Limb (tissue), 2 donors: ENCODE measurements around the gene LDB2.

ENCODE experiments used
- DNase-seq, 2 donors: peaks; one replicate each; pipeline ENCODE4 v3.0.0-alpha.2; 2016; ENCODE audit errors: extremely low spot score in 2 of 2

LDB2 gene

DNA sequence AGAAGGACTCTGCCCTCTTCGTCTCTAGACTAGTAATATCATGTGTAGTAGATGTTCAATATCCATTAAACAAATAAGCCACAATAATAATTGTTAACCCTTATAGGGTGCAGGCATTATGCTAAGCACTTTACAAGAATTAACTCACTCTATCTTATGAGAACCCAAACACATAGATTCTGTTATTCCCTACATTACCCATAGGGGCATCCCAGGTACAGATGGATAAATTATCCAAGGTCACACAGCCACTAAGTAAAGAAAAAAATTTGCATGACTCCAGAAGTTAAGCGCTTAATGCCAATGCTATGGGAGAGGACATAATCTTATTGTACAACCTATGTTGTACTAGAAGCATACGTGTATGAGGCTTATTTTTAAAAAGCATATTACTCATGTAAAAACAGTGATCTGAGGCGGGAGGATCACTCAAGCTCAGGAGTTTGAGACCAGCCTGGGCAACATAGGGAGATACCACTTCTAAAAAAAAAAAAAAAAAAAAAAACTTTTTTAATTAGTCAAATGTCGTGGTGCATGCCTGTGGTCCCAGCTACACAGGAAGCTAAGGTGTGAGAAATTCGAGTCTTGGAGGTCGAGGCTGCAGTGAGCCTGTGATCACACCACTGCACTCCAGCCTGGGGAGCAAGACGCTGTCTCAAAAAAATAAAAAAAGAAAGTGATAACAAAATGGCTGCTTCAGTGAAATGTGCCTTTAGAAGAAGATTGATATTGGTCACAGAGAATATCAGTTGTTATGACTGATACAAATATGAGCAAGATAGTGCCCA, 13.6 kb downstream of the LDB2 start:
- DNase-seq, result no peak

DNA sequence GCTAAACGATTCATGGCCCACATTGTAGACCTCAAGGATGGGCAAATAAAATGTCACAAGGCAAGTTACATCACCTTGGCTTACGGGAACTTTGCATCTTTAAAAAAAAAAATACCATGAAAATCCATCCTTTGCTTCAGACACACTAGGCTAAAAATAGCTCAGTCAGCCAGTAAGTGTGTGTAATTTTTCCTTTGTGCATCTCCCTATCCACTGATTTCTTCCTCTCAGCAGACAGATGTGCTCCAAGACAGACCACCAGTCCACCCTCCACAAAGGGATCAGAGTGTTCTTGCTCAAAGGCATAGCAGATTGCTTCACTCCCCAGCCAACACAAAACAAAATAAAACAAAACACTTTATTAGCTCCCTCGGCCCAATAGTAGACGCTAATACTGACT, 14.6 kb downstream of the LDB2 start:
- no peak for DNase-seq

DNA sequence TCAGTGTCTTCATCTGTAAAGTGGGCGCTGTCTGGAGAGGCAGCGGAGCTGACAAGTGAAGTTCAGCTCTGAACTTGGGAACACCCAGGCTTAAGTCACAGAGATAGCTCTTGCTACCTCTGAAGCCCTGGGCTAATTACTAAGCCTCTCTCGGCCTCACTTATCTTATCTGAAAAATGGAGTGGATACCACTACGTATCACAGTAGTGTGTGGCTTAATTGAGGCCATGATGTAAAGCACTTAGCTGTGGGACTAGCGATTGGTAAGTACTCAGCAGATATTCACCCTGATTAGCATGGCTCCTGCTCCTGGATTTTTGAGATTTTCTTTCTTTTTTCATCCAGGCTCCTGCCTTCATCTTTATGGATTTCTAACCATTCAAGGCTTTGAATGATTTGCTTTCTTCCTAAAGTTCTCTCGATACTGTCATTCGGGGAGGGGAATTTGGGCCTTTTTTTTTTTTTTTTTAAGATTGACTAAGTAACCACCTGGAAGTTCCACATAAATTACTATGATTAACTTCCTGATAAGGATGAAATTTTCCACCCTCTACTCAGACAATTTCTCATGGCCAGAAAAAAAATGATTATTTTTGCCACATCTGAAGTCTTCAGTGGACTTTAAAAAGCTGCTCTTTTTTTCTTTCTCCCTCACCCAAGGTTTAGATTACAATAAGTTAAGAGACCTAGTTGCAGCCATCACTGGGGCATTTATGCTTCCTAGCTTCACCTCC, 17.1 kb downstream of the LDB2 start:
- DNase-seq, result no peak

DNA sequence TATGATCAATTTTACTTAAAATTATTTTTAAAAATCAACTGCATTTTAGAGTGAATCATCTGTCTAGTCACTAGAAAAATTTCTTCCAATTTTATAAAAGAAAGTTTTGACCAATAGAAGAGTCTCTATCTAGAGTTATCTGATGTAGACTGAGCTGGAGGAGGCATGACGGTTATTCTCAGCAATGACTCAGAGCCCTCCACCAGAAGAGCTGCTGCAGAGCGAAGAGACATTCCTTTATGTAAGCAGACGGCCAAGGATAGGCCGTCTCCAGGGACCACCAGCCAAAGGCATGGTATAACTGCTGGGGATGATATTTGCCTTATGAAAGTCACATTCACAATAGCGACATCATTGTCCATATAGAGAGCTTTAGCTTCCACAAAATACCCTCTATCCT, 23.0 kb downstream of the LDB2 start:
- no peak for DNase-seq

DNA sequence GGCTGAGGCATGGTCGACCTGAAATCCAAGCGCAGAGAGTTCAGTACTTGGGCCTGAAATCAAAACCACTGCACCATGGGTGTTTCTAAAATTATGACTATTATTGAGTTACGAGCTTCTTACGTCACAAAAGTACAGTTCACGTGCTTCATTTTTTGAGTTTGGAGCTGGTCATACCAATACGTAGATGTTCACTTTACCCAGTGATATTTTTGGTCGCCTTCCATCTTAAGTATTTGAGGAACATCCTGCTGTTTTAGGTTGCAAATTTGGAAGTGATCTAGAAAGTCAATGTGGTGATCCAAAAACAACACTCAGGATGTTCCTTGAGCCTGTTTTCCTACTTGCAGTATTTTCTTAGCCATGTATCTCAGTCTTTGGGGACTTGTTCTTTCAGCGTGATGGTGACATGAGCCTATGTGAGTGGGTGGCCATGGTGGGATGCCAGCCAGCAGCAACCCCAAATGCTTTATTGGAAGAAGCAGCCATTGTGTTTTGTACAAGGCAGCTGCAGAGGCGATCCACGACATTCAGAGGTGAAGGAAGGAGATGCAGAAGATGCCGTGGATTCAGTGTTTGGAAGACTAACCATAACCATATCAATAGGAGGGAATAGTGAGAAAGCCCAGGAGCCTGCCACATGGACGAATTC, 28.7 kb downstream of the LDB2 start:
- DNase-seq, result no peak

DNA sequence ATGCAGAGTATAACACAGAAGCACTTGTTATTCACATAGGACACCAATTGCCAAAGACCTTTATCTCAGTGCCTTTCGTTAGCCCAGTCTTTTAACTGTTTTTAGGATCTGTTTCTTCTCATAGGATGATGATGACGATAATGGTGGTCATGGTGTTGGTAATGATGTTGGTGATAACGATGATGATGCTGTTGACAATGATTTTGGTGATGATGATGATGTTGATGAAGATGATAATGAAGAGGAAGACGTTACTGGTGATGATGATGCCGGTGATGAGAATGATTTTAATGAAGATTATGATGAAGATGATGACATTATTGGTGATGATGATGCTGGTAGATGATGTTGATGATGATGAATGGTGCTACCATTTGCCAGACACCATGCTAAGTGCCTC, 29.8 kb downstream of the LDB2 start:
- no peak for DNase-seq

DNA sequence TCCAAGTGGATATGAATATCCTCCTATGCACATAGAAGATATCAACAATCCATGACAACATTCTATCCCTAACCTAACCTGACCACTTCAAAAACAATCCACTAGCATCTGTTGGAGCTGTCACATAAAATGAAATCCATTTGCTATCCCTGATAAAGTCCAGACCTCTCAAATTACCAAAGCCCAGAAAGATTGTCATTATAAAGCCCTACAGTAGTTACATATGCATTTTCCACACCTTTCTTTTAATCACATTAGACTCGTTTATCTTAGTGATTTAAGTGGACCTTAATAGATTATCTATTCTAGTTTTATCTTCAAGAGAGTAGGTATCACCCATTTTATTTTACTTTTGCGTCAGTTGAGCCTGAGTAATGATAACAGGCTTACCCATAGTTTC, 30.6 kb downstream of the LDB2 start:
- DNase-seq, result no peak

DNA sequence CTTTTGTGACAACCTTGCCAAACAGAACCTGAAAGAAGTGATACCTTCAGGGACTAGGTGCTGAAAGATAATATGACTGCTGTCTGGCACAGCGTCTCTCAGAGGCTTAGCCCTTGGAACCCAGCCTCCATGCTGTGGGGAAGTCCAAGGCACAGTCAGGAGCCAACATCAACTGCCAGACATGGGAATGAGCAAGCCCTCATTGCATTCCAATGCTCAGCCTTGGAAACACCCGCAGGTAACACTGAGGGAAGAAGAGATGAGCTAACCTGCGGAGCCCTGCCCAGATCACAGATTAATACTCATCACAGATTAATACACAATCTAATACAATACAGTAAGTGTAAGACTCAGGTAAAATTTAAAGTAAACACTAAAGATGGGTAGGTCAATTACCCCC, 31.5 kb downstream of the LDB2 start:
- DNase-seq, result no peak

DNA sequence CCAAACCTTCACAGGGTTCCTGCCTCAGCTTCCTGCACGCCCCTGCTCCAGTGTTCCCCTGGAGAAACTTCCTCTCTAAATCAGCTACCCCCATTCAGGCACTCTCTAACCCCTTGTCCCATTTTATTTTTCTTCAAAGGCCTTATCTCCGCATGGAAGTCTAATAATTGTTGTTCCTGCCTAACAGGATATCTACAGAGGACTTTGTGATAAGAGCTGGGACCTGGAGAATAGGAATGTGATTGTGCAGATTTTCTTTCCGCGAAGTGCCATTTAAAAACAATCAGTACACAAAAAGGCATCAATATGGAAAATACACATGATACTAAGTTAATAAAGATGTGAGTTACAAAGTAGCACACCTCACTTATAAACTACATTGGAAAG, 32.6 kb downstream of the LDB2 start:
- no peak for DNase-seq

DNA sequence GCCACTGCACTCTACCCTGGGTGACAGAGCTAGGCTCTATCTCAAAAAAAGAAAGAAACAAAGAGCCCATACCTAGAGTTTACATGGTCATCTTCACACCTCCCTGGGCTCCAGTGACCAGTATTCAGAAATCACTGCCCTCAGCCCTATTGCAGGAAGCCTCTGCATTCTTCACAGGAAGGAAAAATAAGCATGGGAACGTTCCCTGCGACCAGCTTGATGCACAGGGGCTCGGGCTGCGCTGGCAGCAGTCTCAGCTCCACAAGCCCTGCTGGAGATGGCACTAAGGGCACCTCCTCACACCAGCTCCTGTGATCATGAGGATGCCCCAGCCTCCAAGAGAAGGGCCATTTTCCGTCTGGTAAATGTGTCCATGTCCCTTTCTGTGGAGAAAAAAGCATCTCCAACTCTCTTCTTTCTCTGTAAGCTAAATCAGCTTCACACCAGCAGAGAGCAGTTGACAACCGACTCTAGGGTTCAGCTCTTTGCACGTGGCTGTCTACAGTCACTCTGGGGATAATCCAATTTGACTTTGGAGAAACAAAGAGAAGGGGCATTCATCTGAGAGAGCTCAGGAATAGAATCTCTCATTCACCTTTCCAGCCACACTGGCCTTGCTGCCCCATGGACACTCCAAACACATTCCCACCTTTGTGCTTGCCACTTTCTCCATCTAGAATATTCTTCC, 33.1 kb downstream of the LDB2 start:
- no peak for DNase-seq

DNA sequence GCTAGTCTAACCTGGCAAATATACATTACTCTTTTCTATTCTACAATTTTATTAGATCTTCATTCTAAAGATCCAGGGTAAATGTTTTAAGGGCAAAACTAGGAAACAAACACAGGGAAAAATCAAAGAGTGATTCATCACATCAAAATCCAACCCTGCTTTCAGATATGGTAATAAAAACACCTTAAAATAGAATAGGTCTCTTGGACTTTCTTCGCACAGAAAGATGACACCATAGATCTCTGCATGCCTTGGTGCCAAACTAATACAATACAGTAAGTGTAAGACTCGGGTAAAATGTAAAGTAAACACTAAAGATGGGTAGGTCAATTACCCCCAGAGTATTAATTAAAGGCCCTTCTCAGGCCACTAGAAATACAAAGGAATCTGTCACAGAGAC, 34.2 kb downstream of the LDB2 start:
- DNase-seq, result no peak

DNA sequence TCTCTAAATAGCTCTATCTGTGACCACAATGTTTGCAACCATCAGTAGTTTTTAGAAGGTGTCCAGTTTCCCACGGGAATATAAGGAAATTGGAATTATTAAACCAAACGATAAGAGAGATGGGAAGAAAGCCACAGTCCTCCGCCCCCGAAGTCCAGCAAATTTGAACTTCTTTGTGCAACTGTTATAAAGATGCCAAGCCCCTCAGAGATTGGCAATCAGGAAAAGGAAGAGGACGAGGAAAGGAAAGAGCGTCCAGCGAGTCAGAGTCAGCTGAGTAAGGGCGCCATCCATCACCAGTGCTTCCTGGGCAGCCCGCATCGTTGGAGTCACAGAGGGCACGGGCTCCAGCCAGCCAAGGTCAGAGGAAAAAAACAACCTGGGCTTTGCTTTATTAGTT, 35.7 kb downstream of the LDB2 start:
- no peak for DNase-seq

DNA sequence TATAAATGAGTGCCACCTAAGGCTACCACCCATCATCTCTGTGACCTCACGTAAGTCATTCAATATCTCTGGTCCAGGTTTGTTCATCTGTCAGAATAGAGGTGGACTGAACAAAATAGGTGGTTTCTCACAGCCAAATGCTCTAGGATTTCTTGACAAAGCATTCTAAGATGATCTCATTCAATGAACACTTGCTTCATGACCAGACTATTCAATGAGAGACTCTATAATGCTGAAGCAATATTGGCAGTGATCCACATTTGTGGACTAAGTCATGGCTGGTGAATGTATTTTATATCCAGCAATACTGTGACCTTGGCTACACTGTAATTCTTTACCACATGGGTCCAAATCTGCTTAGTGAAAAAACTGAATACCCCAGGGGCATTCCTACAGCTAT, 37.9 kb downstream of the LDB2 start:
- DNase-seq, result peak in 1 of 2 donors; percentile 41

DNA sequence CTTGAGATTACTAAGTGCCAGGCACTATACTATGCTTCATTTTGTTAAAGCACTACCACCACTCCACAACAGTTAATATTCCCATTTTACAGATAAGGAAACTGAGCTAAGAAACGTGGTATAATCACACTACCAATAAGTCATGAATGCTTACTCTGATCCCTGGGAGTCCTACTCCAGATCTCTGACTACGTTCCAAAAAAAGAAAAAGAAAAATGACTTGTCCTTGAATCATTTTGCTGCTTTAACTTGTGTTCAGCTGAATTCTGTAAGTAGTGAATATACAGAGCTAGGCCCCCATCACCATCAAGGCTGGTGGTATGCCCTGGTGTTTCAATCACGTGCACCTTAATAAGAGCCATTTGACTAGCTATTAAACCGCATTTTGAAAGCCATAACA, 39.4 kb downstream of the LDB2 start:
- no peak for DNase-seq

DNA sequence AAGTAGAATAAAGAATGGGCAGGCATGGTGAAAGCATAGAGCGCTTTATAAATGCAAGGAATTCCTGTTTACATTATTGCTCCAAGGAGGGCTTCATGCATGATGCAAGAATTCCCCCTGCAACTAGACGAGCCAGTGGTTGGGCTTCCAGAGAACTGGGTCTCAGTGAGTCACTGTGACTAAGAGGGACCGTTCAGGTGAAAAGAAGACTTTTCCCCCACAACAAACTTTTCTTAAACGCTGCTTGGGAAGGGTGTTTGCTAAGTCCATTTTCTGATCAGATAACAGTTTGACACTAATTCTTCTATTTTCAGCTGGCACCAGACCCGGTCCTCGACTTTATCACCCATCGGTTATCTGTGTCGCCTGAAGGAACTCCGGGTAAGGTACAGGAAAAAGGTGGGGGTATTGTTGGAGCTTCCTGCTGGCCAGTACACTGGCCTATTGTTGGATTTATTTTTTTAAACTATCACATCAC, 40.1 kb downstream of the LDB2 start:
- DNase-seq, result no peak

DNA sequence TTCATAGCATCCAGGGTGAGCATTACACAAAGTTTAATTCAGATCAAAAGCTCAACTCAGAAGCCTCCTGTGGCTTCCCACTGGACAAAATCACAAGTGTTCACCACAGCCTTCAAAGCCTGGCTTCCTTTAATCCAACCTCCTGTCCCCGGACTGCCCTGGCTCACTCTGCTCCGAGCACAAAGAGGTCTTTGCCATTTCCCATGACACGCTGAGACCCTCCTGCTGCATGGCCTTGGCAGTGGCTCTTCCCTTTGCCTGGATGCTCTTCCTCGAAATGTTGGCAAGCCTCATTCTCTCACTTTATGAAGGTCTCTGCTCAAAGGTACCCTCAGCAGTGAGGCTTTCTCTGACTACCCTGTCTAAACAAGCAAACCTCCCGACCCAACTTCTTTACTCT, 41.0 kb downstream of the LDB2 start:
- no peak for DNase-seq

DNA sequence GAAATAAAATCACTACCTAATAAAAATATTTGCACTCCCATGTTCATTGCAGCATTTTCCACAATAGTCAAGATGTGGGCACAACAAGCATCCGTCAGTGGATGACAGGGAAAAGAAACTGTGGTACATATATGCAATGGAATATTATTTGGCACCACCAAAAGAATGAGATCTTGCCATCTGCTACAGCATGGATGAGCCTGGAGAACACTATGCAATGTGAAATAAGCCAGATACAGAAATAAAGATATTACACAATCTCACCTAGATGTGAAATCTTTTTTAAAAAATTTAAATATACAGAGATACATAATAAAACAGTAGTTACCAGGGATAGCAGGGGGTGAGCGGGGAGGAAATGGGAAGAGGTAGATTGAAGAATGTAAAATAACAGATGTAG, 44.8 kb downstream of the LDB2 start:
- DNase-seq, result no peak

DNA sequence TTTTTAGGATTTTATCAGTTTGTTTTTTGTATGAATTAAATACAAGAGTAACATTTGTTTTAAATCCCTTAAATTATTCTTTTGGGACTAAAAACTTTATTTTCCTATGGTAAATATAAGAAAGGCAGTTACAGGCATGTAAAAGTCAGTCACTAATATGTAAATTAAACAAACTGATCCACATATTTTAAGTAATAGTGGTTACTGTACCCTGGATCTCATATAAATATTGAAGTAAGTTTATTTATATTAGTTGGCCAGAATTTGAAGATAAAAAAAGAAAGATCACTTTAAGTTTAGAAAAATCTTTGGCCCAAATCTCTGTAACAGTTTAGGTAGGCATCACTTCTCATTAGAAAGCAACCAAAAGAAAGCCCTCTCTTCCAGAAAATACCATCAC, 45.8 kb downstream of the LDB2 start:
- no peak for DNase-seq

DNA sequence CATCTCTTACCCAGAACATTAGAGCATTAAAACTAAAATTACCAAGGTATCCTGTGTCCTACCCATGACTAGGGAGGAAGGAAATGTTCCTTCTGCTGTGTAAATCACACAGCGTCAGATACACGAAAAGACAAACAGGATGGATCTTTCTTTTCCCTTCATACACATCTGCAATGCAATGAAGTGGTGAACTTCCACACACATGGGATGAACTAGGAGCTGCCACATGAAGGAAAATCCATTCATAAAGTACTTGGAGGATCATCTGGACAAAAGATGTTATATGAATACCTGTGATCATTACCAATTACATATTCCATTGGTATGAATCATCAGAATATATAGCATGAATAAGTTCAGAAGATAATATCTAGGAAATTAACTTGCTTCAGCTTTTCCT, 46.2 kb downstream of the LDB2 start:
- no peak for DNase-seq

DNA sequence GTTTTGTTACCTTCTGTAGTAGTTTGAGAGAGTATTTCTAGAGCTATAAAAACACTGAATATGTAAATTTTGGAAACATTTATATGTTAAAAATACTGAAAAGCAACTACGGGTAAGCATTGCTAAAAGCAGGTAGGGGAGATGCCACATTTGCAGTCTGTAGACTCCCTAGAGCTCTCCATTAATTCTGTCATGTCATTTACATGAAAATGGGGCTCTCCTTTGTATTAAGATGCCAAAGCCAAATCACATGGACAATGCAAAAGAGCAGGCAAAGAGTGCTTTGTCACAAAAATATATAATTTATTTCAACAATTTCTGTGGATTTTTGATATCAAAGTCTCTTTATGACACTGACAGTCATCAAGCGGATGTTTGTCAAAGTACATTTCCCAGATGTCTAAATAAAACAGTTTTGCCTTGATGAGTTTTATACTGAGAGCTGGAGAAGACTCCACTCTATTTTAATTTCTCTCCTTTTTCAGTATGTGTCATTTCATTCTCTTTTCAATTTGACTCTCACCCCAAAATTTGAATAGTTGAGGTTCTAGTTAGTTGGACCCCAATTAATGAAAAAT, 51.8 kb downstream of the LDB2 start:
- no peak for DNase-seq

DNA sequence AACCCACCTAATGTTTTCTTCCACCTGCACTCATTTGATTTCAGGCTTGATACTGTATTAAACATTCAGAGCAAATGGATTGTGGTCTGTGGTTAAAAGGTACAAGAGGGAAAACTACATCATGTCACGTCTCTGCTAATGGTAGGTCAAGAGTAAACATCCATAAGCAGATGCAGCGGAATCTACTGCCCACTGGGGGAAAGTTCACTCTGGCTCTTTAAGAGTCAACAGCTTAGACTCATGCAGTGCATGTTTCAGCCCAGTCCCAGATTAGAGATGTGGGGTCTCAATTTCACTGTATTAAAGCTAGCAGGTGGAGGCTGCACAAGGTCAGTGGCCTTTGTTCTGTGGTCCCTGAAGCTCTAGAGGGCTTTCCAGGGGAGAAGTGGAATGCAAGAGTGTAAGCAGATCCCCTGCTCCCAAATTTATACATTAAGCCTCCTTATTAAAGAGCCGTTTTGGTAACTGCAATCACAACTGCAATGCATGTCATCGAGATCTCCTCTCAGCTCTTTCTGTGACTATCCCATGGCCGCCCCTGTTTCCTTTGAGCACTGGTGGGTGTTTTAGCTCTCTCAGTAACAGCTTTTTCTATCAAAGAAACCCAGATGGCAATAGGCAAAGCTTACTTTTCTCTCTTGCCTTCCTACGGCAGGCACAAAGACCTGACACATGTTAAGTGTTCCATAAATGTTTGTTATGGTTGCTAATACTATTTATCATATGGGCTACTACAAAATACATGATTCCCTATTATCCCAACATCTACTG, 53.4 kb downstream of the LDB2 start:
- peak; percentile 31 to 45 for DNase-seq
